Lower leg skin (tissue), 3 donors: ENCODE measurements around the gene ZNF343.
A peak's percentile ranks its signal among the peaks of the same experiment; 100 is the strongest.

ENCODE experiments used
- CTCF ChIP-seq, 3 donors: fragments of 450-650 bp; IDR thresholded peaks; one replicate each; pipeline ENCODE4 v1.5.1; 2016; ENCODE audit warnings: antibody characterized with exemption in 3 of 3, mild to moderate bottlenecking in 3 of 3, moderate library complexity in 2 of 3
- POLR2A ChIP-seq, 2 donors: fragments of 450-650 bp; IDR thresholded peaks; one replicate each; pipeline ENCODE4 v1.6.1; 2016 to 2017; ENCODE audit warnings: antibody characterized with exemption in 2 of 2, mild to moderate bottlenecking in 1 of 2, moderate library complexity in 1 of 2

GRCh38 chr20:2519115-2519809 is 10.5 kb upstream of the ZNF343 start:
- TF ChIP-seq CTCF (IDR thresholded peaks at IDR 0.05) (peak in 1 of 3 donors; percentile 53), POLR2A (IDR thresholded peaks at IDR 0.05) (no peak)
